Pancreas (tissue), 10 donors: ENCODE measurements around the gene CEBPE. TPM values are rescaled to one million over a fixed set of nuclear protein-coding genes. Genes with fewer than 3 reads are reported as not detected.

Experiments used
- ATAC-seq, 4 donors: fragments of 200-7000 bp; cut with Tn5 transposase; one replicate each; pipeline versions ENCODE4 v1.8.0 to v1.9.1; 2020; ENCODE audit warnings: mild to moderate bottlenecking in 4 of 4, moderate library complexity in 4 of 4
- DNase-seq, 6 donors: peaks; one replicate each; pipeline ENCODE4 v3.0.0-alpha.2; 2020
- FAIRE-seq: peaks from 2 replicates; lab custom pipeline; 2012; peaks lifted over from hg19 to GRCh38; lab: Jason Lieb, UNC
- H3K27ac ChIP-seq, 4 donors: fragments of 200-600 bp; sonication (generic); 1 replicate in 3 of 4; 2 replicates in 1 of 4; pipeline versions ENCODE4 v1.5.0 to v1.8.0; 2020
- H3K27me3 ChIP-seq, 4 donors: fragments of 200-600 bp; one replicate each; pipeline ENCODE4 v1.8.0; 2021
- H3K36me3 ChIP-seq, 3 donors: fragments of 200-600 bp; sonication (generic) in 1 of 3; one replicate each; pipeline versions ENCODE4 v1.5.0 to v1.8.0; 2020 to 2021
- H3K4me1 ChIP-seq, 3 donors: fragments of 200-600 bp; one replicate each; pipeline ENCODE4 v1.8.0; 2021
- H3K4me3 ChIP-seq, 4 donors: fragments of 200-600 bp; sonication (generic) in 2 of 4; one replicate each; pipeline versions ENCODE4 v1.5.0 to v1.8.0; 2020 to 2021
- H3K9me3 ChIP-seq, 4 donors: fragments of 200-600 bp; one replicate each; pipeline ENCODE4 v1.8.0; 2021
- CTCF ChIP-seq, 4 donors: fragments of 200-600 bp; sonication (generic) in 3 of 4; IDR thresholded peaks; one replicate each; pipeline versions ENCODE4 v1.5.0 to v1.8.0; 2021; ENCODE audit warnings: antibody characterized with exemption in 4 of 4
- WGBS, 2 donors: extraction: QIAGEN DNeasy Blood & Tissue Kit; methylation state at CpG; one replicate each; pipeline ENCODE4 v1.1.7; 2013; 5-methylcytosine and 5-hydroxymethylcytosine counted together
- intact Hi-C, 3 donors: fragments of 100-400 bp; cut with DNase I; formaldehyde crosslinking; loops; one replicate each; pipeline versions ENCODE4 v1.11.1 to v1.14.2; 2022
- polyA plus RNA-seq, 2 donors: library from polyadenylated mRNA; stranded (reverse); fragments of 200-250 nt; gene quantifications; one replicate each; pipeline ENCODE4 v1.2.3, GENCODE V29; 2013
- total RNA-seq, 6 donors: library from RNA; stranded (reverse); fragmentation: NEBNext Ultra II Directional in 4 of 6; extraction: Animal tissue kit (Norgen Biotek cat#: 25700) in 4 of 6; gene quantifications; one replicate each; pipeline versions ENCODE4 v1.2.1 to v1.2.4, GENCODE V29; 2021 to 2023
- donor health status: healthy with polysubstance abuse.
- donor health status: DM: no; HTN: no; CAD: no; lungs with moderate emphysema.
- donor health status: DM: no; HTN: no; CAD: no.
- donor health status: control.
- donor health status: control.
- donor health status: Bipolar disorder and iron deficiency.
- donor health status: DM: yes; HTN: yes; CAD: no.
- donor health status: DM: no; HTN: no; CAD: no.
- donor health status: DM: no; HTN: no; CAD: no.
- donor health status: DM: yes; HTN: yes; CAD: no.

CEBPE gene
- total and polyA plus RNA-seq, 8 donors: not detected

GRCh38 chr14:23151342-23151741 is 32.3 kb upstream of the CEBPE start:
- no peak overlapping the region for H3K27ac ChIP-seq
- intact Hi-C loops: no loop called here
- no peaks in the 10 kb centered on the region for H3K36me3 ChIP-seq
- H3K4me1 ChIP-seq: peaks cover 7 to 15% (median 9%) of the 10 kb centered on the region in 3 donors
- H3K4me3 ChIP-seq: no peak overlapping the region
- no peaks in the 10 kb centered on the region for H3K9me3 ChIP-seq
- no peak for ATAC-seq
- DNase-seq: no peak
- no peak for FAIRE-seq
- TF ChIP-seq CTCF (IDR thresholded peaks at IDR 0.05): no peak
- no peaks in the 10 kb centered on the region for H3K27me3 ChIP-seq
- 84 to 95% methylated on average over 2 of the region's 2 CpGs for WGBS, 2 donors

GRCh38 chr14:23149745-23150144 is 30.7 kb upstream of the CEBPE start:
- H3K4me3 ChIP-seq: no peak overlapping the region
- no peak for TF ChIP-seq CTCF (IDR thresholded peaks at IDR 0.05)
- no peaks in the 10 kb centered on the region for H3K36me3 ChIP-seq
- no peak for DNase-seq
- no peaks in the 10 kb centered on the region for H3K27me3 ChIP-seq
- ATAC-seq: no peak
- no peak overlapping the region for H3K27ac ChIP-seq
- intact Hi-C loops: no loop called here
- no peaks in the 10 kb centered on the region for H3K9me3 ChIP-seq
- FAIRE-seq: no peak
- peaks cover 0 to 6% (median 5%) of the 10 kb centered on the region in 3 donors for H3K4me1 ChIP-seq

GRCh38 chr14:23148591-23149249 is 29.7 kb upstream of the CEBPE start:
- 95 to 96% methylated on average over 5 of the region's 5 CpGs for WGBS, 2 donors
- H3K27me3 ChIP-seq: no peaks in the 10 kb centered on the region
- no peak overlapping the region for H3K4me3 ChIP-seq
- no peak overlapping the region for H3K27ac ChIP-seq
- TF ChIP-seq CTCF (IDR thresholded peaks at IDR 0.05): no peak
- no peaks in the 10 kb centered on the region for H3K9me3 ChIP-seq
- DNase-seq: no peak
- intact Hi-C loops: no loop called here
- no peaks in the 10 kb centered on the region for H3K36me3 ChIP-seq
- no peak for FAIRE-seq
- peak in 1 of 4 donors; percentile 17 for ATAC-seq
- peaks cover 0 to 5% (median 2%) of the 10 kb centered on the region in 3 donors for H3K4me1 ChIP-seq

GRCh38 chr14:23147676-23148075 is 28.6 kb upstream of the CEBPE start:
- H3K4me3 ChIP-seq: no peak overlapping the region
- 21 to 58% methylated on average over 1 of the region's 1 CpG for WGBS, 2 donors
- H3K4me1 ChIP-seq: peaks cover 0 to under 1% (median 0%) of the 10 kb centered on the region in 3 donors
- ATAC-seq: peak; percentile 76 to 79 (median 77)
- no peaks in the 10 kb centered on the region for H3K36me3 ChIP-seq
- DNase-seq: peak in 4 of 6 donors; percentile 35 to 57 (median 50)
- H3K9me3 ChIP-seq: no peaks in the 10 kb centered on the region
- no peaks in the 10 kb centered on the region for H3K27me3 ChIP-seq
- no peak for FAIRE-seq
- H3K27ac ChIP-seq: no peak overlapping the region
- no peak for TF ChIP-seq CTCF (IDR thresholded peaks at IDR 0.05)
- intact Hi-C loops: no loop called here

GRCh38 chr14:23146980-23147379 is 27.9 kb upstream of the CEBPE start:
- FAIRE-seq (no peak), DNase-seq (no peak), ATAC-seq (no peak)
- no peak overlapping the region for H3K27ac ChIP-seq
- no peaks in the 10 kb centered on the region for H3K27me3 ChIP-seq
- no peak overlapping the region for H3K4me3 ChIP-seq
- WGBS, 2 donors: 94 to 95% methylated on average over 4 of the region's 4 CpGs
- peaks cover 0 to 7% (median 0%) of the 10 kb centered on the region in 3 donors for H3K4me1 ChIP-seq
- H3K9me3 ChIP-seq: no peaks in the 10 kb centered on the region
- intact Hi-C loops: no loop called here
- H3K36me3 ChIP-seq: no peaks in the 10 kb centered on the region
- no peak for TF ChIP-seq CTCF (IDR thresholded peaks at IDR 0.05)
